ENCODE results near the gene ERI3. TPM values are rescaled to one million over a fixed set of nuclear protein-coding genes. Genes with fewer than 3 reads are reported as not detected.

Gene ERI3
- total and polyA plus RNA-seq, 2 of the 13 experiments (the other 11 are each of a cell fraction or from before 2014, with no cell fraction given): 35.6 to 35.9 TPM

- no peak for TF ChIP-seq TGIF2 (CRISPR knock-in tag; IDR thresholded peaks at IDR 0.05)
- no peak for TF ChIP-seq SMAD9 (CRISPR knock-in tag; IDR thresholded peaks at IDR 0.05)
- TF ChIP-seq ZNF775 (CRISPR knock-in tag; IDR thresholded peaks at IDR 0.05; ENCODE audit: borderline replicate concordance): no peak
- peak; percentile 13 for TF ChIP-seq YY1 (IDR thresholded peaks at IDR 0.05; ENCODE audit: insufficient read depth, insufficient replicate concordance, low read depth, low read length)
- TF ChIP-seq CC2D1A (CRISPR knock-in tag; IDR thresholded peaks at IDR 0.05): no peak
- TF ChIP-seq KDM2A (CRISPR knock-in tag; IDR thresholded peaks at IDR 0.05; ENCODE audit: borderline replicate concordance, low read depth): no peak
- no peak for TF ChIP-seq TERF1 (CRISPR knock-in tag; IDR thresholded peaks at IDR 0.05)
- TF ChIP-seq ATRX (CRISPR knock-in tag; IDR thresholded peaks at IDR 0.05; ENCODE audit: borderline replicate concordance): no peak
- TF ChIP-seq, protein P1, sequence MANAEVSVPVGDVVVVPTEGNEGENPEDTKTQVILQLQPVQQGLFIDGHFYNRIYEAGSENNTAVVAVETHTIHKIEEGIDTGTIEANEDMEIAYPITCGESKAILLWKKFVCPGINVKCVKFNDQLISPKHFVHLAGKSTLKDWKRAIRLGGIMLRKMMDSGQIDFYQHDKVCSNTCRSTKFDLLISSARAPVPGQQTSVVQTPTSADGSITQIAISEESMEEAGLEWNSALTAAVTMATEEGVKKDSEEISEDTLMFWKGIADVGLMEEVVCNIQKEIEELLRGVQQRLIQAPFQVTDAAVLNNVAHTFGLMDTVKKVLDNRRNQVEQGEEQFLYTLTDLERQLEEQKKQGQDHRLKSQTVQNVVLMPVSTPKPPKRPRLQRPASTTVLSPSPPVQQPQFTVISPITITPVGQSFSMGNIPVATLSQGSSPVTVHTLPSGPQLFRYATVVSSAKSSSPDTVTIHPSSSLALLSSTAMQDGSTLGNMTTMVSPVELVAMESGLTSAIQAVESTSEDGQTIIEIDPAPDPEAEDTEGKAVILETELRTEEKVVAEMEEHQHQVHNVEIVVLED (CRISPR knock-in tag; IDR thresholded peaks at IDR 0.05; ENCODE audit: borderline replicate concordance): no peak
- no peak for TF ChIP-seq HDAC6 (IDR thresholded peaks at IDR 0.05; ENCODE audit: low read depth, low read length)
- TF ChIP-seq JDP2 (CRISPR knock-in tag; IDR thresholded peaks at IDR 0.05; ENCODE audit: borderline replicate concordance): no peak
- no peak for TF ChIP-seq ZNF282 (IDR thresholded peaks at IDR 0.05; ENCODE audit: partially characterized antibody)
- TF ChIP-seq TRIM22 (IDR thresholded peaks at IDR 0.05): no peak
- no peak for TF ChIP-seq RBM22 (optimal IDR thresholded peaks at IDR 0.05; ENCODE audit: low read length)
- no peak for TF ChIP-seq ZNF652 (CRISPR knock-in tag; IDR thresholded peaks at IDR 0.05; ENCODE audit: borderline replicate concordance, low read depth)
- TF ChIP-seq GPN1 (CRISPR knock-in tag; IDR thresholded peaks at IDR 0.05; ENCODE audit: borderline replicate concordance): no peak
- TF ChIP-seq SOX5 (CRISPR knock-in tag; IDR thresholded peaks at IDR 0.05; ENCODE audit: borderline replicate concordance): 0 out of 2 replicates have a peak, but pooled peaks have one; percentile 3
- TF ChIP-seq EP300 (IDR thresholded peaks at IDR 0.05; ENCODE audit: low read depth in 2 of 2, low read length in 2 of 2): peak in 1 of 2 experiments; percentile 35; a peak in 1 of 4 replicates
- no peak for TF ChIP-seq EP300 (CRISPR knock-in tag; IDR thresholded peaks at IDR 0.05; ENCODE audit: borderline replicate concordance)
- TF ChIP-seq ZNF354B (CRISPR knock-in tag; IDR thresholded peaks at IDR 0.05): no peak
- 0 out of 2 replicates have a peak, but pooled peaks have one; percentile 14 for TF ChIP-seq RAD21 (CRISPR knock-in tag; IDR thresholded peaks at IDR 0.05)
- no peak for TF ChIP-seq ZNF557 (CRISPR knock-in tag; IDR thresholded peaks at IDR 0.05)
- no peak for TF ChIP-seq ZEB1 (IDR thresholded peaks at IDR 0.05; ENCODE audit: insufficient replicate concordance, low read depth)
- TF ChIP-seq NCOR1 (IDR thresholded peaks at IDR 0.05; ENCODE audit: borderline replicate concordance, low read length): no peak
- TF ChIP-seq CREM (IDR thresholded peaks at IDR 0.05): no peak
- TF ChIP-seq CREM (CRISPR knock-in tag; IDR thresholded peaks at IDR 0.05): no peak
- no peak for TF ChIP-seq ERF (CRISPR knock-in tag; IDR thresholded peaks at IDR 0.05)
- no peak for TF ChIP-seq AHR (CRISPR knock-in tag; IDR thresholded peaks at IDR 0.05)
- TF ChIP-seq ZFY (CRISPR knock-in tag; IDR thresholded peaks at IDR 0.05): no peak
These were observed 115.6 kb downstream of the ERI3 start (continued) for GRCh38 chr1:44239331-44239960.
